ENCODE measurements around the gene IQCF6. TPM values are rescaled to one million over a fixed set of nuclear protein-coding genes. Genes with fewer than 3 reads are reported as not detected.
"Not testable (repeated sequence)": the region's sequence is repeated elsewhere in the genome, so short reads cannot be mapped to it uniquely, and the experiment has no call there.

The IQCF6 gene
- total RNA-seq, 4 donors from 2014 or later, result not detected

DNA sequence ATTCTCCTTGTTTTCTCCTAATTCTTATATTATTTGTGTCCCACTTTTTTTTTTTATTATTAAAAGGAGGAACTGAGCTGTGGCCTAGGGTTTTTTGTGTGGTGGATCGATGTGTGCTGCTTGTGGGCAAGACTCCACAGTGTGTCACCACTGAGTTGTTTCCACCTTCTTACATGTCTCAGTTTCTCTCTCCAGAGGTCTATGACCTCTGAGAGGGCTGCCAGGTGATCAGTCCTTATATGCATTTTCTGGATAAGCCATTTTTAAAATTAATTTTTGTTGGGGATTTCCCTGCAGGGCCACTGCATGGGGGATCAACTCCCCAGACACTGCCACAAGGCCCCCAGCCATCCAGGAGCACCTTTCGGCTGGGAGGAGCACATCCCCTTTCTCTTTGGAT is 27.8 kb downstream of the IQCF6 start:
- 81% methylated on average over 2 of the region's 2 CpGs for WGBS
- H3K27me3 ChIP-seq, result no peaks in the 10 kb centered on the region
- intact Hi-C loops (cut with DNase I), result no loop called here

DNA sequence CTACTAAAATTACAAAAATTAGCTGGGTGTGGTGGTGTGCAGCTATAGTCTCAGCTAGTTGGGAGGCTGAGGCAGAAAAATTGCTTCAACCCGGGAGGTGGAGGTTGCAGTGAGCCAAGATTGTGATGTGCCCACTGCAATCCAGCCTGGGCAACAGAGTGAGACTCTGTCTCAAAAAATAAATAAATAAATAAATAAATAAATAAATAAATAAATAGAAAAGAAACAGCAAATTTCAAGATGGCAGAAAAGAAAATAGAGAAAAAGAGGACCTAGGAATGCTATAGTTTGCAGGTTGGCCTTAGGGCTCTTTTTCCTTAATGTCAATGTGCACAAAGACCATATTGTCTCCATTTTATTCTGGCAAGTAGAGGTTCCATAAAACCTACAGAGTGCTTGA is 28.2 kb downstream of the IQCF6 start:
- intact Hi-C loops (cut with DNase I), result no loop called here
- Histone ChIP-seq H3K4me3 (no peak overlapping the region), H3K27ac (replicated peaks in 1 of 4) (no peak overlapping the region), H3K36me3 (no peaks in the 10 kb centered on the region), H3K27me3 (no peaks in the 10 kb centered on the region), H3K4me1 (no peaks in the 10 kb centered on the region), H3K9me3 (no peaks in the 10 kb centered on the region)
- no peak for DNase-seq (ENCODE audit: extremely low spot score)
- 91% methylated on average over 1 of the region's 1 CpG for WGBS
- TF ChIP-seq, protein P1, sequence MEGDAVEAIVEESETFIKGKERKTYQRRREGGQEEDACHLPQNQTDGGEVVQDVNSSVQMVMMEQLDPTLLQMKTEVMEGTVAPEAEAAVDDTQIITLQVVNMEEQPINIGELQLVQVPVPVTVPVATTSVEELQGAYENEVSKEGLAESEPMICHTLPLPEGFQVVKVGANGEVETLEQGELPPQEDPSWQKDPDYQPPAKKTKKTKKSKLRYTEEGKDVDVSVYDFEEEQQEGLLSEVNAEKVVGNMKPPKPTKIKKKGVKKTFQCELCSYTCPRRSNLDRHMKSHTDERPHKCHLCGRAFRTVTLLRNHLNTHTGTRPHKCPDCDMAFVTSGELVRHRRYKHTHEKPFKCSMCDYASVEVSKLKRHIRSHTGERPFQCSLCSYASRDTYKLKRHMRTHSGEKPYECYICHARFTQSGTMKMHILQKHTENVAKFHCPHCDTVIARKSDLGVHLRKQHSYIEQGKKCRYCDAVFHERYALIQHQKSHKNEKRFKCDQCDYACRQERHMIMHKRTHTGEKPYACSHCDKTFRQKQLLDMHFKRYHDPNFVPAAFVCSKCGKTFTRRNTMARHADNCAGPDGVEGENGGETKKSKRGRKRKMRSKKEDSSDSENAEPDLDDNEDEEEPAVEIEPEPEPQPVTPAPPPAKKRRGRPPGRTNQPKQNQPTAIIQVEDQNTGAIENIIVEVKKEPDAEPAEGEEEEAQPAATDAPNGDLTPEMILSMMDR (IDR thresholded peaks at IDR 0.05), result no peak
- TF ChIP-seq POLR2AphosphoS5 (IDR thresholded peaks at IDR 0.05) (no peak), EP300 (IDR thresholded peaks at IDR 0.05) (no peak), POLR2A (IDR thresholded peaks at IDR 0.05; ENCODE audit: low read depth) (no peak)

More for the DNA sequence above, 27.8 kb downstream of the IQCF6 start:
- H3K9me3 ChIP-seq, result no peaks in the 10 kb centered on the region
- H3K4me3 ChIP-seq, result no peak overlapping the region
- TF ChIP-seq POLR2A (IDR thresholded peaks at IDR 0.05; ENCODE audit: low read depth), result no peak
- TF ChIP-seq, protein P1 (IDR thresholded peaks at IDR 0.05), result no peak
- no peak for TF ChIP-seq POLR2AphosphoS5 (IDR thresholded peaks at IDR 0.05)
- TF ChIP-seq EP300 (IDR thresholded peaks at IDR 0.05), result no peak
- H3K27ac ChIP-seq (replicated peaks in 1 of 4), result no peak overlapping the region
- DNase-seq (ENCODE audit: extremely low spot score), result no peak
- H3K36me3 ChIP-seq, result no peaks in the 10 kb centered on the region
- no peaks in the 10 kb centered on the region for H3K4me1 ChIP-seq

DNA sequence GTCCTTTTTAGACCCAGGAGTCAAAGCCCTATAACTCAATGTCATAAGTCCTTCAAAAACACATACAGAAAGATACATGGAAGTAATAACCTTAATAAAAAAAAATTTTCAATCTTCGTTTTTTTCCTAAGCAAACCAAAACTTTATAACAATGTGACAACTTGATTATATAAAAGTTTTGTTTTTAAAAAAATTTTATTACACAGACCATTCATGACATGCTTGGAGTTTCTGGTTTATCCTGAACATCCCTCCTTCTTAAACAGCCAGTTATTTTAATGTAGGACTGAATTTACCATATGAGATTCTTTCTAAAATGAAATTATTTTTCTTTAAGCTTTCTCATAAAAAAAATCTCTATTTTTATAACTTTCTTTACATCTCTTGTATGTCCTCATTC is 30.7 kb downstream of the IQCF6 start:
- H3K36me3 ChIP-seq, result no peaks in the 10 kb centered on the region
- no peak overlapping the region for H3K27ac ChIP-seq (replicated peaks in 1 of 4)
- TF ChIP-seq POLR2A (IDR thresholded peaks at IDR 0.05; ENCODE audit: low read depth) (no peak), POLR2AphosphoS5 (IDR thresholded peaks at IDR 0.05) (no peak), EP300 (IDR thresholded peaks at IDR 0.05) (no peak)
- TF ChIP-seq, protein P1 (IDR thresholded peaks at IDR 0.05), result no peak
- no peak overlapping the region for H3K4me3 ChIP-seq
- 40% methylated on average over 1 of the region's 1 CpG for WGBS
- H3K27me3 ChIP-seq, result no peaks in the 10 kb centered on the region
- H3K4me1 ChIP-seq, result no peaks in the 10 kb centered on the region
- intact Hi-C loops (cut with DNase I), result no loop called here
- DNase-seq (ENCODE audit: extremely low spot score), result no peak
- no peaks in the 10 kb centered on the region for H3K9me3 ChIP-seq

DNA sequence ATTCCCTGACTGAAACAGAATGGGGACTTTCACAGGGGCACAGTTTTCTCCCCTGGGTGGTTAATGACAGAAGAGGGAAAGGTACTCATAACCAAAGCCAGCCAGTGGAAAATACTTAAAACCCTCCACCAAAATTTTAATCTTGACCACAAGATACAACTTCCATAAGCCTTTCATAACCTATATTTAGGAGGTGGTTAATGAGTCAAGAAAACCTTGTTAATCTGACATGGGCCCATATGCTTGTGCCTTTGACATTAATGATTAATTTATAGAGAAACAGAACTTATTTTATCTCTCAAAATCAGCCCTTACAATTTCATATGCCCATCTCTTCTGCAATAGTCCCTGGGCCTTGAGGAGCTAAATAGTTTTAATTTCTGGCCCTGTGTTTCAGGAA is 31.2 kb downstream of the IQCF6 start:
- Histone ChIP-seq H3K27me3 (no peaks in the 10 kb centered on the region), H3K36me3 (no peaks in the 10 kb centered on the region), H3K9me3 (no peaks in the 10 kb centered on the region), H3K4me3 (no peak overlapping the region), H3K4me1 (no peaks in the 10 kb centered on the region), H3K27ac (replicated peaks in 1 of 4) (no peak overlapping the region)
- intact Hi-C loops (cut with DNase I), result no loop called here
- TF ChIP-seq, protein P1 (IDR thresholded peaks at IDR 0.05), result no peak
- no peak for TF ChIP-seq EP300 (IDR thresholded peaks at IDR 0.05)
- TF ChIP-seq POLR2AphosphoS5 (IDR thresholded peaks at IDR 0.05), result no peak
- TF ChIP-seq POLR2A (IDR thresholded peaks at IDR 0.05; ENCODE audit: low read depth), result no peak
- DNase-seq (ENCODE audit: extremely low spot score), result no peak

DNA sequence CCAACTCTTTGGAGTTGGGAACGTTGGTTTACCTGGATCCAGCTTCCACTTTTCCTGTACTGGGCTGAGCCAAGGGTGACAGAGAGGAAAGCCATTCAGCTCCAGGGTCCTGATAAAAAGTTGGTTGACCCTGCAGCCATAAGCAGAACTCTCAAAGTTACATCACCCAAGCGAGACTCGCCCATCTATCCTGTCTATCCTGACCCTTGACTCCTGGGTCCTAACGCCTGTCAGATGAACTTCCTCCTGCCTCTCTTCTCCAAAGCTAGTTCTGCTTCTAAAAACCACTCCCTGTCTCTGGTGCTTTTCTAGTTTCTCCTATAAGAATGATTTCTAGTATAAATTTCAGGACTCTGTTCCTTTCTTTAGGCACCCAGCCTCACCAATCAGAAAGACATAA is 36.1 kb downstream of the IQCF6 start:
- H3K27me3 ChIP-seq, result peaks cover 0 to 14% (median 0%) of the 10 kb centered on the region in 4 donors
- H3K27ac ChIP-seq (replicated peaks in 1 of 4); DNase-seq (ENCODE audit: extremely low spot score); intact Hi-C loops (cut with DNase I); H3K4me1 ChIP-seq; H3K36me3 ChIP-seq; H3K9me3 ChIP-seq; H3K4me3 ChIP-seq: not testable (repeated sequence)
- WGBS, result 66% methylated on average over 4 of the region's 4 CpGs

DNA sequence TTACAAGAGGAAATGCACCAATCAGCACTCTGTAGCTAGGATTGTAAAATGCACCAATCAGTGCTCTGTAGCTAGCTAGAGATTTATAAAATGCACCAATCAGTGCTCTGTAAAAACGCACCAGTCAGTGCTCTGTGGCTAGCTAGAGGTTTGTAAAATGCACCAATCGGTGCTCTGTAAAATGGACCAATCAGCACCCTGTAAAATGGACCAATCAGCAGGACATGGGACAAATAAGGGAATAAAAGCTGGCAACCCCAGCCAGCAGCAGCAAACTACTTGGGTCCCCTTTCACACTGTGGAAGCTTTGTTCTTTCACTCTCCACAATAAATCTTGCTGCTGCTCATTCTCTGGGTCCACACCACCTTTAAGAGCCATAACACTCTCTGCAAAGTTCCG is 36.7 kb downstream of the IQCF6 start:
- H3K4me3 ChIP-seq; H3K9me3 ChIP-seq; H3K4me1 ChIP-seq; H3K36me3 ChIP-seq; intact Hi-C loops (cut with DNase I); H3K27ac ChIP-seq (replicated peaks in 1 of 4); DNase-seq (ENCODE audit: extremely low spot score): not testable (repeated sequence)
- WGBS, result 82% methylated on average over 3 of the region's 3 CpGs
- H3K27me3 ChIP-seq, result peaks cover 0 to 18% (median 0%) of the 10 kb centered on the region in 4 donors
